ENCODE measurements around the gene CCDC15. TPM values are rescaled to one million over a fixed set of nuclear protein-coding genes. Genes with fewer than 3 reads are reported as not detected.
A peak's percentile ranks its signal among the peaks of the same experiment; 100 is the strongest.

Gene CCDC15, protein sequence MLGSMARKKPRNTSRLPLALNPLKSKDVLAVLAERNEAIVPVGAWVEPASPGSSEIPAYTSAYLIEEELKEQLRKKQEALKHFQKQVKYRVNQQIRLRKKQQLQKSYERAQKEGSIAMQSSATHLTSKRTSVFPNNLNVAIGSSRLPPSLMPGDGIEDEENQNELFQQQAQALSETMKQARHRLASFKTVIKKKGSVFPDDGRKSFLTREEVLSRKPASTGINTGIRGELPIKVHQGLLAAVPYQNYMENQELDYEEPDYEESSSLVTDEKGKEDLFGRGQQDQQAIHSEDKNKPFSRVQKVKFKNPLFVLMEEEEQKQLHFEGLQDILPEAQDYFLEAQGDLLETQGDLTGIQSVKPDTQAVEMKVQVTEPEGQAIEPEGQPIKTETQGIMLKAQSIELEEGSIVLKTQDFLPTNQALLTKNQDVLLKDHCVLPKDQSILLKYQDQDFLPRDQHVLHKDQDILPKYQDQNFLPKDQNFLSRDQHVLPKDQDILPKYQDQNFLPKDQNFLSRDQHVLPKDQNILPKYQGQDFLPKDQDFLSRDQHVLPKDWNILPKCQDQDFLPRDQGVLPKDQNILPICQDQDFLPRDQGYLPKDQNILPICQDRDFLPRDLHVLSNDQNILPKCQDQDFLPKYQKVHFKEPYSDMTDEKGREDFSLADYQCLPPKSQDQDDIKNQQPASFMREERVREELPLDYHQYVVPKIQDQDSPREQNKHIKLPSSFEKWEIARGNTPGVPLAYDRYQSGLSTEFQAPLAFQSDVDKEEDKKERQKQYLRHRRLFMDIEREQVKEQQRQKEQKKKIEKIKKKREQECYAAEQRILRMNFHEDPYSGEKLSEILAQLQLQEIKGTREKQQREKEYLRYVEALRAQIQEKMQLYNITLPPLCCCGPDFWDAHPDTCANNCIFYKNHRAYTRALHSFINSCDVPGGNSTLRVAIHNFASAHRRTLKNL
- total RNA-seq (2012; rRNA removed) (2.0 and 2.5 TPM in 2 replicates), polyA plus RNA-seq (2012; rRNA removed) (0.69 and 1.1 TPM in 2 replicates), Bru-seq, nascent RNA (percentile 39 among the genes with signal in this experiment), BruChase-seq, experiment 1, labeled RNA remaining after a 6-hour chase (percentile 30 among the genes with signal in this experiment), BruChase-seq, experiment 2, labeled RNA remaining after a 2-hour chase (percentile 39 among the genes with signal in this experiment)
- polyA plus RNA-seq (2012; cell fraction: cytosol; rRNA removed): 0.12 and 0.24 TPM in 2 replicates
- polyA plus RNA-seq (2012; cell fraction: nucleus; rRNA removed; ENCODE audit: low replicate concordance): 0.13 and 1.2 TPM in 2 replicates
- long read RNA-seq, partial matches to known transcripts: 1 of 1 reads
- long read RNA-seq, other reads (novel, unspliced or antisense): 0 of 1 reads

DNA sequence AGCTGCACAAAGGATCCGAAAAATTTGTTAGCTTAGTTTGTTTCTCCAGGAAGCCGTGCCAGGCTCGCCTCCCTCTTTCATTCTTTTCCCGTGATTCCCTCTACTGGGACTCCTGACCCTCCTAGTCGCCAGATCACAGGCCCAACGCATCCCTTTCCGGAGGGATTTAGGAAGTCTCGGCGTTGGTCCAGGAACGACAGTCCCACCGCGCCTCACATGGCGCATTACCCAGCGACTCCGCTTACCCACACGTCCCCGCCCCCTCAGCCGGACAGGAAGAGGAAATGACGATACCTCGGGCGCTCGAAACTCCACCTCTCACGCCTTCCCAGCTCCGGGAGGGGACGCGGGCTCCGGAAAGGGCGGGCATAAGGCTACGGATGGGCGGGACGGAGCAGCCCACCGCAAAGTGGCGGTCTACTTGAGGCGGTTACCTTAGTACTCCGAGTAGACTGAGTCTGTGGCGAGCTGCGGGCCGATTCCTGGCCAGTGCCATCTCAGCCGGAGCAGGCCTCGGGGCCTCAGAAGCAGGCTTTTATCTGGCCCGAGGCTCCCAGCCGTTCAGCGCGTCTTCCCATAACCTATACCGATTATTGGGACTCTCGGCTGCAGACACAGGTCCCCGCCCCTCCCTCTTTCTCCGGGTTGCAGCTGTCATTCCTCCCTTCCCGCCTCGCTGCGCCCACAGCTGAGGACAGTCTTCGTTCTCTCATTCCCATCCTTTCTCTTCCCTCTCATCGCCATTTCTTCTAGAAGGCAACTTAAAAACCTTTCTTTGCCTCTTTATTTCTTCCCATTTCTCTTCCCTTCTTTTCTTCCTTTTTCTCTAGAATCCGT is at the start of gene CCDC15:
TSS of gene CCDC15 (plus strand) at position 450 of the 837 bp plus-strand sequence. CDS start 531 bp downstream, outside the sequence.
- peak within 1 kb of the TSS; percentile 87 for H2AK5ac ChIP-seq (ENCODE audit: low read depth, low read length)
- BruUV-seq (replicated peaks): no TSS peak
- DNase-seq: peak; percentile 97
- dilution Hi-C loops (cut with HindIII; ENCODE audit: low sequenced_read_pairs, unreplicated experiment) (no loop called here), in situ Hi-C loops (cut with MboI; ENCODE audit: low sequenced_read_pairs) (loop anchor here (5.0 kb wide), 1 partner anchor 77 kb away; no protein-coding TSS in a partner anchor), intact Hi-C loops (cut with micrococcal nuclease) (loop anchor here (1.0 to 5.0 kb wide), 4 partner anchors 53 to 312 kb away; no protein-coding TSS in a partner anchor)
- peak within 1 kb of the TSS; percentile 5; the same call in 1 of the 2 replicates for H3K18ac ChIP-seq (ENCODE audit: low read depth, low read length)
- peak within 1 kb of the TSS; percentile 66 to 94 for H4K8ac ChIP-seq (ENCODE audit: low read depth in 2 of 2, low read length in 2 of 2)
- H3K27me3 ChIP-seq (ENCODE audit: control insufficient read depth, insufficient read depth, low read length): no peaks in the 10 kb centered on the region
- H3K56ac ChIP-seq (ENCODE audit: extremely low read depth, insufficient read depth, low read length): peak within 1 kb of the TSS; percentile 86
- peak within 1 kb of the TSS; percentile 56 for H2BK5ac ChIP-seq (ENCODE audit: low read depth, low read length, poor library complexity, severe bottlenecking)
- peak within 1 kb of the TSS; percentile 98 for H2AFZ ChIP-seq (replicated peaks; ENCODE audit: low read length, poor library complexity)
- peak within 1 kb of the TSS; percentile 84 for H2AK9ac ChIP-seq (replicated peaks; ENCODE audit: low read depth, low read length, poor library complexity)
- peak within 1 kb of the TSS; percentile 49; the same call in 1 of the 2 replicates for H2BK20ac ChIP-seq (ENCODE audit: low read depth, low read length)
- peak within 1 kb of the TSS; percentile 75 for H3K27ac ChIP-seq (ENCODE audit: insufficient read depth, low read length)
- no peaks in the 10 kb centered on the region for H3K9me1 ChIP-seq (ENCODE audit: insufficient read depth, low read length)
- ChIA-PET POLR2A (ENCODE audit: unreplicated experiment) (interaction anchor here (0.5 to 1.4 kb wide), 5 partner anchors 57 to 563 kb away, joined by 3 to 6 read pairs (median 3); partner anchors contain the start of gene ROBO4), CTCF (interaction anchor here (0.7 to 1.5 kb wide), 4 partner anchors 78 to 784 kb away, joined by 3 to 10 read pairs (median 4); no protein-coding TSS in a partner anchor)
- peak within 1 kb of the TSS; percentile 94 for H3K14ac ChIP-seq (replicated peaks; ENCODE audit: low read depth, low read length)
- H3K79me1 ChIP-seq (ENCODE audit: low read depth in 1 of 2, low read length in 2 of 2): peaks cover 0 to 8% of the 10 kb centered on the region in 2 experiments; a peak in 2 of 4 replicates
- peak; percentile 99 for ATAC-seq (ENCODE audit: low read depth)
- peak within 1 kb of the TSS; percentile 84 for H3K23ac ChIP-seq (ENCODE audit: low read depth, low read length)
- H3K9ac ChIP-seq (ENCODE audit: low read depth, low read length): peak within 1 kb of the TSS; percentile 81
- 1% methylated on average over 22 of the region's 54 CpGs; no CpG with 5 or more reads in 1 of the 2 experiments for WGBS, 2 experiments (ENCODE audit: extremely low coverage in 2 of 2, insufficient read length in 1 of 2)
- no peaks in the 10 kb centered on the region for H3K36me3 ChIP-seq (ENCODE audit: control insufficient read depth, insufficient read depth, low read length)
- H4K91ac ChIP-seq (ENCODE audit: insufficient read depth, low read depth, low read length): peak within 1 kb of the TSS; percentile 87
- H4K20me1 ChIP-seq (ENCODE audit: insufficient read depth, low read length): no peaks in the 10 kb centered on the region
- peak within 1 kb of the TSS; percentile 60 for H3K4me3 ChIP-seq (ENCODE audit: insufficient read depth, low read depth, low read length)
- H3K4me2 ChIP-seq (ENCODE audit: low read depth, low read length): peak within 1 kb of the TSS; percentile 77
- H3K9me3 ChIP-seq (ENCODE audit: control insufficient read depth, insufficient read depth, low read length): no peaks in the 10 kb centered on the region
- H4K5ac ChIP-seq (ENCODE audit: low read depth, low read length): peak within 1 kb of the TSS; percentile 41
- peaks cover 2% of the 10 kb centered on the region; the same call in 1 of the 2 replicates for H3K4me1 ChIP-seq (ENCODE audit: control insufficient read depth, insufficient read depth, low read length)
- H3K4ac ChIP-seq (ENCODE audit: low read depth, low read length): peak within 1 kb of the TSS; percentile 93
- peak within 1 kb of the TSS; percentile 30; the same call in 1 of the 3 replicates for H2BK15ac ChIP-seq (ENCODE audit: low read depth, low read length)
- H2BK120ac ChIP-seq (ENCODE audit: low read depth, low read length): peak within 1 kb of the TSS; percentile 78
- TF ChIP-seq, protein P1, sequence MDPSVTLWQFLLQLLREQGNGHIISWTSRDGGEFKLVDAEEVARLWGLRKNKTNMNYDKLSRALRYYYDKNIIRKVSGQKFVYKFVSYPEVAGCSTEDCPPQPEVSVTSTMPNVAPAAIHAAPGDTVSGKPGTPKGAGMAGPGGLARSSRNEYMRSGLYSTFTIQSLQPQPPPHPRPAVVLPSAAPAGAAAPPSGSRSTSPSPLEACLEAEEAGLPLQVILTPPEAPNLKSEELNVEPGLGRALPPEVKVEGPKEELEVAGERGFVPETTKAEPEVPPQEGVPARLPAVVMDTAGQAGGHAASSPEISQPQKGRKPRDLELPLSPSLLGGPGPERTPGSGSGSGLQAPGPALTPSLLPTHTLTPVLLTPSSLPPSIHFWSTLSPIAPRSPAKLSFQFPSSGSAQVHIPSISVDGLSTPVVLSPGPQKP (IDR thresholded peaks at IDR 0.05; ENCODE audit: borderline replicate concordance, low read depth, low read length): no peak
- 0 out of 2 replicates have a peak, but pooled peaks have one; percentile 4 for TF ChIP-seq SMC3 (IDR thresholded peaks at IDR 0.05; ENCODE audit: low read depth, low read length)
- TF ChIP-seq CEBPB (IDR thresholded peaks at IDR 0.05; ENCODE audit: low read depth, low read length): no peak
- TF ChIP-seq FOS (IDR thresholded peaks at IDR 0.05; ENCODE audit: low read depth, low read length): no peak
- peak; percentile 90 for TF ChIP-seq POLR2A (IDR thresholded peaks at IDR 0.05; ENCODE audit: low read depth, low read length)
- TF ChIP-seq, protein P2, sequence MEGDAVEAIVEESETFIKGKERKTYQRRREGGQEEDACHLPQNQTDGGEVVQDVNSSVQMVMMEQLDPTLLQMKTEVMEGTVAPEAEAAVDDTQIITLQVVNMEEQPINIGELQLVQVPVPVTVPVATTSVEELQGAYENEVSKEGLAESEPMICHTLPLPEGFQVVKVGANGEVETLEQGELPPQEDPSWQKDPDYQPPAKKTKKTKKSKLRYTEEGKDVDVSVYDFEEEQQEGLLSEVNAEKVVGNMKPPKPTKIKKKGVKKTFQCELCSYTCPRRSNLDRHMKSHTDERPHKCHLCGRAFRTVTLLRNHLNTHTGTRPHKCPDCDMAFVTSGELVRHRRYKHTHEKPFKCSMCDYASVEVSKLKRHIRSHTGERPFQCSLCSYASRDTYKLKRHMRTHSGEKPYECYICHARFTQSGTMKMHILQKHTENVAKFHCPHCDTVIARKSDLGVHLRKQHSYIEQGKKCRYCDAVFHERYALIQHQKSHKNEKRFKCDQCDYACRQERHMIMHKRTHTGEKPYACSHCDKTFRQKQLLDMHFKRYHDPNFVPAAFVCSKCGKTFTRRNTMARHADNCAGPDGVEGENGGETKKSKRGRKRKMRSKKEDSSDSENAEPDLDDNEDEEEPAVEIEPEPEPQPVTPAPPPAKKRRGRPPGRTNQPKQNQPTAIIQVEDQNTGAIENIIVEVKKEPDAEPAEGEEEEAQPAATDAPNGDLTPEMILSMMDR (conservative IDR thresholded peaks at IDR 0.05; ENCODE audit: low read depth, low read length): 0 out of 2 replicates have a peak, but pooled peaks have one; percentile 3
- TF ChIP-seq BHLHE40 (IDR thresholded peaks at IDR 0.05; ENCODE audit: low read depth, low read length): peak; percentile 13; the same call in 1 of the 2 replicates

Data from IMR-90 (cell line).